GM21723 (cell line): ENCODE data around the gene AHCY.
A peak's percentile ranks its signal among the peaks of the same experiment; 100 is the strongest.
"Not testable (repeated sequence)": the region's sequence is repeated elsewhere in the genome, so short reads cannot be mapped to it uniquely, and the experiment has no call there.

ENCODE experiments used
- ATAC-seq: cut with Tn5 transposase; IDR thresholded peaks from one replicate; pipeline ENCODE4 v1.9.1; 2021; ENCODE audit warnings: mild to moderate bottlenecking, moderate library complexity; ENCODE audit not compliant: unreplicated experiment

The AHCY gene

GRCh38 chr20:34262488-34263288 lies 40.5 kb downstream of the AHCY start:
- ATAC-seq, result no peak

DNA sequence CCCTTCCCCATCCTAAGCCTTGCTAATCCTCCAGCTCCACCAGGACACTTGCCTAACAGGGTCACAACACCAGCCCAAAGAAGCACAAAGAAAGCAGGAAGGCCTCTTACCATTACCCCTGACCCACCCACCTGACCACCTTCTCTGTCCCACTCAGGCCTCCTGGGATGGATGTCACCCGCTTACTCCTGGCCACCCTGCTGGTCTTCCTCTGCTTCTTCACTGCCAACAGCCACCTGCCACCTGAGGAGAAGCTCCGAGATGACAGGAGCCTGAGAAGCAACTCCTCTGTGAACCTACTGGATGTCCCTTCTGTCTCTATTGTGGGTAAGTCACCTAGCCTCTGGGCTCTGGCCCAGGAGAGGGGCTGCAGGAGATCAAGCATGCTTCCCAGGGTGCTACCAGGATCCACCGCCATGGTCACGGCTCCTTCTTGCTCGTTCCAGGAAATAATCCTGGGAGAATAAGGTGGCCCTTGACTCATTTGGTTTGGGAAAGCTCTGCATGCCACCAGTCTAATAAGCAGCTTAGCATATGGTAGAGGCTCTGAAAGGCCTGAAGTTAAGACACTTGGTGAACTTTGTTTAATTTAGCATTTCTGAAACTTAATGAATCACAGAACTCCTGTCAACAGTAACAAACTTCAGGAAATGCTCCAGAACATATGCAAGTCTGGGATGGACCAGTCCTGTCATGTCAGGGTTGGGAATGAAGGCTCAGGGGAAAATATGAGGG lies 42.8 kb downstream of the AHCY start:
- ATAC-seq, result no peak

GRCh38 chr20:34256629-34257124 lies 46.5 kb downstream of the AHCY start:
- ATAC-seq, result no peak

DNA sequence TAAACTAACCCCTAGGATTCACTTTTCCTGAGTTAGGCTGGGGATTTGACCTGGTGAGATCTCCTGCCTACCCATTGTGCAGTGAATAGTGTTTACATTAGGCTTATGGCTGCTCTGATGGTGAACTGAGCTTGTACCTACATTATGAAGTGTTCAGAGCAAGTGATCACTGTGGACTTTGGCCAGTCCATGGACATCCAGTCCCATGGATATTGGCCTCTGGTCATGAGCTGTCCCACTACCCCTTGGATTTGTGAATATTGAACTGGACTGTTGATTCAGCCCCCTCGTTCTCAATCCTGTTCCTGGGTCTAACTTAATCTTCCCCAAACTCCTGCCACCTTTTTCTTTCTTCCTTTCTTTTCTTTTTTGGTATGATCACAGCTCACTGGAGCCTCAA lies 48.2 kb downstream of the AHCY start:
- no peak for ATAC-seq

DNA sequence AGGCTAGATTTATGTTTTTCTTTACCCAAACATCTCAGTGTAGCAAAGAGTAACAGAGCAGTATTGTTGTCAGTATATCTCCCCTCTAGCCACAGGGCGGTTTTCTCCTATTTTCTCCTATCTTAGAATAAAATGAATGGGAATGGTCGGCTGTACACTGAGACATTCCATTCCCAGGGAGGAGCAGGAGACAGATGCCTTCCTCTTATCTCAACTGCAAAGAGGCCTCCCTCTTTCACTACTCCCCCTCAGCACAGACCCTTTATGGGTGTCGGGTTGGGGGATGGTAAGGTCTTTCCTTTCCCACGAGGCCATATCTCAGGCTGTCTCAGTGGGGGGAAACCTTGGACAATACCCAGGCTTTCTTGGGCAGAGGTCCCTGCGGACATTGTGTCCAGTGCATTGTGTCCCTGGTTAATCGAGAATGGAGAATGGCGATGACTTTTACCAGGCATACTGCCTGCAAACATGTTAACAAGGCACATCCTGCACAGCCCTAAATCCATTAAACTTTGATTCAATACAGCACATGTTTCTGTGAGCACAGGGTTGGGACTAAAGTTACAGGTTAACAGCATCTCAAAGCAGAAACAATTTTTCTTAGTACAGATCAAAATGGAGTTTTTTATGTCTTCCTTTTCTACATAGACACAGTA lies 50.6 kb downstream of the AHCY start:
- not testable (repeated sequence) for ATAC-seq

GRCh38 chr20:34251619-34252018 lies 51.5 kb downstream of the AHCY start:
- no peak for ATAC-seq

DNA sequence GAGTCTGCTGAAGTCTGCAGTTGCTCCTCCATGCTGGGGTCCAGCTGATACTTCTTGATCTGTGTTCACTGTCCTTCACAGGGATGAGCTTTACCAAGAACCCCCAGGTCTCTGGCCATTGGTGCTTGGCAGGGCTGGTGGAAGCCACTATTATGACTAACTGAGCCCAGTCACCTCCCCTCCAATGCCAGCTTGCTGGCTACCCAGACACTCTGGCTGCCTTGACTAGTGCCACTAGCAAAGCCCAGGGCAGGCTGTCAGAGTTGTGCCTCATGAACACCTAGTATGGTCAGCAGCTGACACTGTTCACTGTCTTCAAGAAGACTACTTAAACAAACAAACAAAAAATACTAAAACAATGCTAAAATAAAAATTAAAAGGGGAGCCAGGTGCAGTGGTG lies 53.1 kb downstream of the AHCY start:
- no peak for ATAC-seq

DNA sequence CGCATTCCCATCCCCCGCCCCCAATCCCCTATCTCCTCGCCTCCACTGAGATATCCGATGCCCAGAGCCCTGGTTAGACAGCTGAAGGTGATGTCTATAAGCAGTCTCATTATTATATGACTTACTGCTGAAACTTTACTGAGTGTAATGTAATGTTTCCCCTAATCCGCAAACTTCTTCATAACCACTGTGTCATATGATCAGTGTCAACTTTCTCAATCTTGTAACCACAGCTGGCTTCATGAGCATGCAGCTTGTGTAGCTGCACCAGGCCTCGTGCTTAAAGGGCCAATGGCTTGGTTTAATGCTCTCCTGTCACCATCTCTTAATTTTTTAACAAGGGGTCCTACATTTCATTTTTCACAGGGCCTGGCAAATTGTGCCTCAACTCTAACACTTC lies 53.9 kb downstream of the AHCY start:
- peak; percentile 69 for ATAC-seq

DNA sequence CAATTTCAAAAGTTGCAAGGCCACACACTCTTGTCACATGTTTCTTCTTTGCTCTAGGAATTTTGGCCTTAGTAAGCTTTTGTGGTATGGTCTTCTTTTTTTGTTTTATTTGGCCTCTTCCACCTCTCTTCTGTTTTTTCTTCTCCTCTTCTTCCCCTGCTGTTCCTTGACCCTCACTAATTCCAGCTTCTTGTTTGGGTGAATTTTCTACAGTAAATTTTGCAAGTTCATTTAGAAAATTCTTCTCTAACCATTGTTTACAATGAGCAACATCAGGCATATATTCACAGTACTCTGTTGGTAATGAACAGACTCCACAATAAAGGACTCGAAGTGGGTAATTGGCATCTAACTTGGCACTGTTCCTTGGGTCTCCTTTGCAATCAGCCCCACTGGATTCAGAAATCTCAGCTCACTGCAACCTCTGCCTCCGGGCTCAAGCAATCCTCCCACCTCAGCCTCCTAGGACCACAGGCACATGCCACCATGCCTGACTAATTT lies 57.0 kb downstream of the AHCY start:
- no peak for ATAC-seq

DNA sequence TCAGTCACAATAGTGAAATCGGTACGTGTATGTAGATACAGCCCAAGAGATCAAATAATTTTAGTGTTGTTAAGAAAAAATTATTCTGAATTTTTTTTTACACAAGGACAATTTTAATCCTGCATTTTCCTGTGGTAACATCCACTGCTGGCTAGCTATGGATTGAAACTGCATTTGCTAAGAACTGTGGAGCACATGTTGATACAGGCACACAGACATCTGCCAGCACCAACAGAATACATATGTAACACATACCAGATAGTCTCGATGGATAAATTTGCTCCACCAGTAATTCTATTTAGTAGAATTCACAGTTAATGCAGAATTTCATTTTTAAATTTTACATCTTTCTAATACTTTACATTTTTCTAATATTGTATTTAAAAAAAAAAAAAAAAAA lies 59.8 kb downstream of the AHCY start:
- no peak for ATAC-seq

- no peak for ATAC-seq
These were observed 60.3 kb downstream of the AHCY start for GRCh38 chr20:34242879-34243278.

DNA sequence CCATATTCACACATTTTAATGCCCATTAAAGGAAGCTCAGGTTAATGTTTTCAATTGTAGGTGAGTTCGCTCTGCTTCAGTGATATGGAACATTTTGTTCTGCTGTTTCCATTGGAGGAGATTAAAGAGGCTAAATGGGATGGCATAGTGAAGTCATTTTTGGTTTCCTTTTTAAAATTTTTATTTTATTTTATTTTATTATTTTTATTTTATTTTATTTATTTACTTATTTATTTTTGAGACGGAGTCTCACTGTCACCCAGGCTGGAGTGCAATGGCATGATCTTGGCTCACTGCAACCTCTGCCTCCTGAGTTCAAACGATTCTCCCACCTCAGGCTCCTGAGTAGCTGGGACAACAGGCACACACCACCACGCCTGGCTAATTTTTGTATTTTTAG lies 61.1 kb downstream of the AHCY start:
- ATAC-seq, result not testable (repeated sequence)

GRCh38 chr20:34240693-34241615 lies 62.2 kb downstream of the AHCY start, which contains the start of gene ASIP:
Gene ASIP, plus strand, starts transcription at chr20:34241423. Its CDS starts 18,952 bp downstream, at chr20:34260375.
- ATAC-seq, result no peak

DNA sequence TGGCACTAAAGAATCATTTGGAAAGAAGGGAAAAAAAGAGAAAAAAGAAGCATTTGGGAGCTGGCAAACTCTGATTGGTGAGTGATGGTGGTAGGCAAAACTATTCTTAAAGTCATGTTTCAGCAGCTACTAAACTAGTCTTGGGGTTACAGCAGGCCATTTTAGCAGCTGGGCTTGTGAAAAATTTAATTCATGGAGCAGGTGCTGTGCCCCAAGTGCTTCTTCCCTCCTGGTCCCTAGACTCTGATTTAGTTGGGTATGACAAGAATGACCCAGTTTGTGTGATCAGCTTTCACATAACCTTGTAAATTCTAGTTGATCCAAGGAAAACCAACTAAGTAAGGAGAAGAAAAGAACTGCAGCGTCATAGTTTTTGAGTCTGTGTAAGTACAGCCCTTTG lies 63.0 kb downstream of the AHCY start:
- no peak for ATAC-seq

- ATAC-seq, result no peak
These were observed 65.2 kb downstream of the AHCY start for GRCh38 chr20:34237942-34238341.

- no peak for ATAC-seq
These were observed 67.3 kb downstream of the AHCY start for GRCh38 chr20:34235875-34236274.

GRCh38 chr20:34233687-34234086 lies 69.5 kb downstream of the AHCY start:
- no peak for ATAC-seq

DNA sequence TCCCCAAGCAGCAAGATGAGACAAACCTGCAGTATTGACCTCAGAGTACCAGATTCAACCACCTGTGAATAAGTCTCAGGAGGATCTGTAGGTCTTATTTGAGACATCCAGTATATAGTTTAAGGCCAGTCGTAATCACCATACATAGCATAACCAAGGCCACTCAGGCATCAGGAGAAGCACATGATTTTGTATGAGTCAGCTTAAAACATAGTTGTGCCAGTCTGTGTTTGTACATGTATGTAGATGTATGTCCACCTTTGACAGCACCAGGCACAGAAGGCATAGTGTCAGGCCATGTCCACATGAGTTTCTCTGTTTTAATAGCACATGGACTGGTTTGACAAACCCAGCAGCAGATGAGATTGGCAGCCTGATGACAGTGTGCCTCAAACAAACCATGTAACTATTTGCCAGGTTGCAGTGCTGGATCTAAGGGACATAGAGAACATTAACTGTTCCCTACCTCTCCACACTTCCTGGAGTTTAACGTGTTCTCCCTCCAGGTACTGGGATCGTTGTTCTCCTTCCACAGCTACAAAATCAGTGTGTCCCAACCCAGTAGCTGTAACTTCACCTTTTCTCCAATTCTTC lies 70.6 kb downstream of the AHCY start:
- no peak for ATAC-seq

DNA sequence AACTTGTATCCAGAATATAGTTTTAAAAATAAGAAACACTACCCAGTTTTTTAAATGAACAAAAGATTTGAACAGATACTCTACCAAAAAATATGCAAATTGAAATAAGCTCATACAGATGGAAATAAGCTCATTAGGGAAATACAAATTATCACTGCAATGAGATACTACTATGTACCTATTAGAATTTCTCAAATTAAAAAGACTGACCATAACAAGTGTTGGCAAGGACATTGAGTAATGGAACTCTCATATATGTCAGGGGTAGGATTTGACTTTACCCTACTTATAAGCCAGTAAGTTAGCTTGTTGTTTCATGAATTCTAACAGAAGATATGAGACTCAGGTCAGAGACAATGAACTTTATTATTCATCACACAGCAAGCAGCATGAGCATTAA lies 71.5 kb downstream of the AHCY start:
- ATAC-seq, result no peak
